ENCODE measurements around the gene MYO1F.
A peak's percentile ranks its signal among the peaks of the same experiment; 100 is the strongest.
"Not testable (repeated sequence)": the region's sequence is repeated elsewhere in the genome, so short reads cannot be mapped to it uniquely, and the experiment has no call there.

MYO1F gene

GRCh38 chr19:8577247-8577646, at the start of gene MYO1F:
Gene MYO1F (minus strand): TSS chr19:8577442. CDS start chr19:8577309, 133 bp downstream.
- peak; percentile 22 for DNase-seq (ENCODE audit: low spot score)

DNA sequence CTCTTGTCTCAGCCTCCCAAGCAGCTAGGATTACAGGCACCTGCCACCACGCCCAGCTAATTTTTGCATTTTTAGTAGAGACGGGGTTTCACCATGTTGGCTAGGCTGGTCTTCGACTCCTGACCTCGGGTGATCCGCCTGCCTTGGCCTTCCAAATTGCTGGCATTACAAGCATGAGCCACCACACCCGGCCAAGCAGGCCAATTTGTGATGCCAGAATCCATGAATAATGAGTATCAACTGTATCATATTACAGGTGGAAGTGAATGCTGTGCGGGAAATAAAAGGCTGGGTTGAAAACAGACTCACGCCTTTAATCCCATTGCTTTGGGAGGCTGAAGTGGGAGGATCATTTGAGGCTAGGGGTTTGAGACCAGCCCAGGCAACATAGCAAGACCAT, 49.6 kb upstream of the MYO1F start:
- no peak for DNase-seq (ENCODE audit: low spot score)

- DNase-seq (ENCODE audit: low spot score) = not testable (repeated sequence)
Observed at GRCh38 chr19:8622886-8623285, 45.6 kb upstream of the MYO1F start.

- DNase-seq (ENCODE audit: low spot score) = no peak
Observed at GRCh38 chr19:8618751-8619150, 41.5 kb upstream of the MYO1F start.

DNA sequence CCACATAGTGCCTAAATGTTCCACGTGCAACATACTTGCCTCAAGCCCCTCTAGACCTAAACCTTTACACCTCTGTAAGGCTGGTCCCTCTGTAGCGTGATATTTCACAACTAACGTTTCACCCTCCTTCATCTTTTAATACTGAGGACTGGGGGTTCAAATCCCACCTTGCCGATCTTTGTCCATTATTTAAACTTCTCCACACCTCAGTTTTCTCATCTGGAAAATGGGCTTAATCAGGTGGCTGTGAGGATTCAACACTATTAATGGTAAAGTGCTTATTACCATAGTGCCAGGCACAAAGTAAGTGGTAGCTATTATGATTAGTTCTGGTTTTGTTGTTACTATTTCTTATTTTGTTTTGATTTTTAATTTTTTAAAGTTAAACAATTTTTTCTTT, 40.7 kb upstream of the MYO1F start:
- DNase-seq (ENCODE audit: low spot score) = no peak

DNA sequence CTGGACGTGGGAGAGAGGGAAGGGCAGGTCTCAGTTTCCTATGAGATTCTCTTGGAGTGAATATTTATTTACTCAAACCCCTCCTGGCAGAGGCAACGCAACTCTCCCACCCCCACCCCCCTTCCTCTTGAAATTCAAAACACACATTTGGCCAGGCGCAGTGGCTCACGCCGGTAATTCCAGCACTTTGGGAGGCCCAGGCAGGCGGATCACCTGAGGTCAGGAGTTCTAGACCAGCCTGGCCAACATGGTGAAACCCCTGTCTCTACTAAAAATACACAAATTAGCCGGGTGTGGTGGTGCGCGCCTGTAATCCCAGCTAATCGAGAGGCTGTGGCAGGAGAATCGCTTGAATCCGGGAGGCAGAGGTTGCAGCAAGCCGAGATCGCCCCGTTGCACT, 40.1 kb upstream of the MYO1F start:
- DNase-seq (ENCODE audit: low spot score) = not testable (repeated sequence)

DNA sequence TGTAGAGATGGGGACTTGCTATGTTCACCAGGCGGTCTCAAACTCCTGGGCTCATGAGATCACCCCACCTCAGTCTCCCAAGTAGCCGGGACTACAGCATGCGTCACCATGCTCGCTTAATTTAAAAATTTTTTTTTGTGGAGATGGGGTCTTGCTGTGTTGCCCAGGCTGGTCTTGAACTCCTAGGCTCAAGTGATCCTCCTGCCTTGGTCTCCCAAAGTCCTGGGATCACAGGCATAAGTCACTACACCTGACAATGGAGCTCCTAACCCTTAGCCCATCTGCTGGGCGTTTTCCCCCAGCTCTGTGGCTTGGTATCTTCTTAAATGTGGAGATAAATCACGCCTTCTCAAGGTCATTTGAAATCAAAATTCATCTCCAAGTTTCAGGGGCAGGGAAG, 39.6 kb upstream of the MYO1F start:
- no peak for DNase-seq (ENCODE audit: low spot score)

DNA sequence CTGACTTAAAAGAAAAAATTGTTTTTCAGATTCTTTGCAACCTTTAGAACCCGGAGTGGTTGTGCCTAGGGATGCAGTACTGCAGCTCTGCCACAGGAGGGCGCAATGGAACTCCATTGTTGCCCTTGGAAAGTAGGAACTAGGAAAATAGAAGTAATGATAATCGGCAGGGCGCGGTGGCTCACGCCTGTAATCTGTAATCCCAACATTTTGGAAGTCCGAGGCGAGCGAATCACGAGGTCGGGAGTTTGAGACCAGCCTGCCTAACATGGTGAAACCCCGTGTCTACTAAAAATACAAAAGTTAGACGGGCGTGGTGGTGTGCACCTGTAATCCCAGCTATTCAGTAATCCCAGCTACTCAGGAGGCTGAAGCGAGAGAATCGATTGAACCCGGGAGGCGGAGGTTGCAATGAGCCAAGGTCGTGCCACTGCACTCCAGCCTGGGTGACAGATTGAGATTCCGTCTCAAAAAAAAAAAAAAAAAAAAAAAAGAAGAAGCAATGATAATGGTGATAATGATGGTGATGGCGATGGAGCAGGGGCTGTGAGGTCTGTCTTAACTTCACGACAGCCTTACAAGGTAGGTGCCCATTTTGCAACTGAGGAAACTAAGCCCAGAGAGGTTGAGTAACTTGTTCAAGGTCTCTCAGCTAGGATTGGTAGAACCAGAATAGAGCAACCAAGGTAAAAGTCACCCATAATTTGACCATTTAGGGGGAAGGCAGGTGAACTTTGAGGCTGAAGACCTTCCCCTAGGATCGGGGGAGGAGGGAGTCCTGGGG, 38.8 kb upstream of the MYO1F start:
- DNase-seq (ENCODE audit: low spot score) = peak; percentile 51

- DNase-seq (ENCODE audit: low spot score) = no peak
Observed at GRCh38 chr19:8615024-8615423, 37.8 kb upstream of the MYO1F start.

DNA sequence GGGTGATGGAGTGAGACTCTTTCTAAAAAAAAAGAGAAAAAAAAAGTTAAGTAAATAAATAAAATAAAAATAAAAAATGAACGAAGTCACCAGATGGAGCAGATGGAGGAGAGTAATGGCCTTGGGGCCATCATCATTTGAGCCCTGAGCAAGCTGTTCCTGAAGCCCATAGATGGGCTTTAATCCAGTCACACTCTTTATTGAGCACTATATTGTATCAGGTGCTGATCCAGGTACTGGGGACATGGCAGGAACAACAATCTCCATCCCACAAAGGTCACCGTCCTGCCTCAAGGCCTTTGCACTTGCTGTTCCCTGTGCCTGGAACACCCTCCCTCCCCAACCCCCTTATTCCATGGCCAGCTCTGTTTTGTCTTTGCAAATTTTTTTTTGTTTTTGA, 37.2 kb upstream of the MYO1F start:
- DNase-seq (ENCODE audit: low spot score) = no peak

DNA sequence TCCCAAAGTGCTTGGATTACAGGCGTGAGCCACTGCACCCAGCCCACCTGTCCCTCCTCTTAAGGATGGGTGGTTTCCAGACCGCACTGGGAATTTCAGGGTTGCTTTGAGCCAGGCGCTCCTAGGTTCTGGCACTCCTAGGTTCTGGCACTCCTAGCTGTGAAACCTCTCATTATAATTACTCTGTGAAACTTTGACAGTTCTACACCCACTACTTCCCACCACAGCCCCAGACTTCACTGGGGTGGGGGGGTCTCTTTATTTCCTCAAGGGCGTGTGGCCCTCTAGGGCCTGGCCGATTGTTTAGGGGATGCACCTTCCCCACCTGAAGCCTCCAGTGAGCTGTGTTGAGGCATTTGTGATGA, 35.5 kb upstream of the MYO1F start:
- no peak for DNase-seq (ENCODE audit: low spot score)

DNA sequence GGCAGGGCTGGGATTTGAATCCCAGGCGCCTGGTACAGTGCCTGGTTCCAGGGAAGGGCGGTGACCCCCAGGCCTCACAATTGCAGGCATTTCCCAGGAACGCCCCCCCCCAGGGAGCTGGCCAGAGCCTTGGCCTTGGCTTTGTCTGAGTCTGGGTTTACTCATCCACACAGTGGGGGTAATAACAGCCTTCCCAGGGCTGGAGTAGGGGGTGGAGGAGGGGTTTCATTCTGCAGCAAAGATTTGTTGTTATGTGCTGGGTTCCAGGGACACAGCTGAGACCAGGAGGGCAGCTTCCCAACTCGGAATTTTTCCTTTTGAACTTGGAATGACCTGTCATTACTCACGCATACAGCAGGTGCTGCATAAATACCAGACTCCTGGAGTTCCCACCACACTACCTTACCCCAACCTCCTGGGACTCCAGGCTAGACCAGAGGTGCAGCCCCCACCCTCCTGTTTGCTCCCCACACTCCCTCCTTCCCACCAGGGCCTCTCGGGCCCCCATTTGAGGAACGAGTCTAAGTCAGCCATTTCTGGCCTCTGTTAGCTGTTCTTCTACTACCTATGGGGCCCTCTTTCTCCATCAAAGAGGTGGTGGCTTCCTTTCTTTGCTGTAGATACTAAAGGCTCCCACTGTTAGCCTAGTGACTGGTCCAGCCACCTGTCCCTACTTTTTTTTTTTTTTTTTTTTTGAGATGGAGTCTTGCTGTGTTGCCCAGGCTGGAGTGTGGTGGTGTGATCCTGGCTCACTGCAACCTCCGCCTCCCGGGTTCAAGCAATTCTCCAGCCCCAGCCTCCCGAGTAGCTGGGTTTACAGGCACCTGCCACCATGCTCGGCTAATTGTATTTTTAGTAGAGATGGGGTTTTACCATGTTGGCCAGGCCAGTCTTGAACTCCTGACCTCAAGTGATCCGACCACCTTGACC, 34.9 kb upstream of the MYO1F start:
- no peak for DNase-seq (ENCODE audit: low spot score)

DNA sequence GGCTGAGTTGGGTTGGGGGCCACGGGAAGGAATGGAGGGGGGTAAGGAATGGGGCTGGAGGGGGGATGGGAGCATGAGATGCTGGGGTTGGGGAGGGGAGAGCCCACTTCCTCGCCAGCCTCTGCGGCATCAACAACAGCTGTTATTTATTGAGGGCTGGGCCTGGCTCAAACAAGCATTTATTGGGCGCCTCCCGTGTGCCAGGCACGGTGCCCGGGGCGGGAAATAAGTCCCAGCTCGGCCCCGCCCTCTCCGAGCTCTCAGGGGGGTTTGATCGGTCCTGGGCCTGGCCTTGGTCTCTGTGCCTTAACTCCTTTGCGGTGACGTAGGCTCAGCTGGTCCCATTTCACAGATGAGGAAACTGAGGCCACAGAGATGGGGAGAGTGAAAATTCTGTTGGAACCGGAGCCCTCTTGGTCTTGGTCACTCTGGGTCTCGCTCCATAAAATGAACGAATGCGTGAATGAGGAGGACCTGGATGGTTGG, 34.2 kb upstream of the MYO1F start:
- no peak for DNase-seq (ENCODE audit: low spot score)

- no peak for DNase-seq (ENCODE audit: low spot score)
Observed at GRCh38 chr19:8610936-8611300, 33.7 kb upstream of the MYO1F start.

DNA sequence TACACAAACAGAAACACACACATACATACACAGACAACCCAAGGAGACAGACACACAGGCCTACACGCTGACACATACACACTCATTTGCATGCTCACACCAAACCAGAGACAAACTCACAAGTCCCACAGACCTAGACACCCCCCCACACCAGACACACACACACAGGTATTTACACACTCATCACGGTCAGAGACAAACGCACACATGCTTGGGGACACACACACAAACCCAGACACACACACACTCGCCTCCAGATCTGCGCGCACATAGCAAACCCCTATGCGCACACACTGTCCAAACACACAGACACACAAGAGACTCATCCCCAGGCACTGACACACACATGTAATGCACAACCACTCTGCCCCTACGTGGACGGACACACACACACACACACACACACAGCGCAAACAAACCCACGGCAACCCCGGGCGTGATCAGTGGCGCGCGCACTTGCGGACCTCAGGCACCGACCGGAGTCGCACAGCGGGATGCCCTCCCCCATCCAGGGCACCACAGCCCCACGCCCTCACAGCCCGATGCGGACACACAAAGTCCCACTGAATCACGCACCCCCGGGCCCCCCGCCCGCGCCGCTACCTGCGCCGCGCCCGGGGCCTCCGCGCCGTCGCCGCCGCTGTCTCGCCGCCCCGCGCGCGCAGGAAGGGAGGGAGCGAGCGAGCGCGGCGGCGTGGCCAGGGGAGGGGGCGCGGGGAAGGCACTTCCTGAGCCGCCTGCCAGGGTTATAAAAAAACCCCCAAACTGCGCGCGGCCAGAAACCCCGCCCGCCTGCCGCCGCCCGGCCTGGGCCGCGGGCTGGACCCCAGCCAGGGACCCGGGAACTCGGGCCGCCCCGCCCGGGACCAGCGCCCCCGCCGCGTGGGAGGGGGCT, 33.0 kb upstream of the MYO1F start, which contains the start of gene ADAMTS10:
Gene ADAMTS10, minus strand, starts transcription at position 675 of the 895 bp plus-strand sequence. CDS start 5,005 bp downstream, outside the sequence.
- no peak for DNase-seq (ENCODE audit: low spot score)

DNA sequence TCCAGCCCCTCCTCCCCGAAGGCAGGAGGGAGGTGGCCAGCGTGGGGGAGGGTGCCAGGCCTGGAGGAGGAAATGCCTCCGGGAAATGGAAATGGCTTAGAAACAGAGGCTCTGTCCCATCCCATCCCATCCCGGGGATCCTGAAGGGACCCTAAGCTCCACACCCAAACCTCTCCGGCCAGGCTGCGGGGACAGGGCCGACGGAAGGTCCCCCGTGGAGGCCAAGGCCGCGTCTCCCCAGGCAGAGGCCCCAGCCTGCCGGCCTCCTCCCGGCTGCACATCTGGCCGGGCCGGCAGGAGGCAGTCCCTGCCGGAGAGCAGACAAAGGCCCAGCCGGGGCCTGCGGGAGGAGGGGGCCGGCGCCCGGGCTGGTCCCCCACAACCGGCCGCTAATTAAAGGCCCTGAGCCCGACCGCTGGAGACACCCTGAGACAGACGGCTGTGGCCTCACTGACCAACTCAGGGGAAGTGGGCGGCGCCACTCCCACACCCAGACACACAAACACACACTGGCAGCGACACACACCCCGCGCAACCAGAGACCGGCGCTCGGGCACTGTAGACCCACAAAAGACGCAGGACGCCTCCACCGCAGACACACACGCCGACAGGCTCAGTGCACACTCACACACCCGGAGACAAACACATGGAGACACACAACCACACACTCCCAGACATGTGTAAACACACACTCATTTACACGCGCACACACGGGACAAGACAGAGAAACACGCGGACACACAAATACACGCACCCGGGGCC, 32.2 kb upstream of the MYO1F start:
- no peak for DNase-seq (ENCODE audit: low spot score)

GRCh38 chr19:8608941-8609278, 31.7 kb upstream of the MYO1F start:
- DNase-seq (ENCODE audit: low spot score) = no peak

- DNase-seq (ENCODE audit: low spot score) = no peak
Observed at GRCh38 chr19:8607386-8607785, 30.1 kb upstream of the MYO1F start.

DNA sequence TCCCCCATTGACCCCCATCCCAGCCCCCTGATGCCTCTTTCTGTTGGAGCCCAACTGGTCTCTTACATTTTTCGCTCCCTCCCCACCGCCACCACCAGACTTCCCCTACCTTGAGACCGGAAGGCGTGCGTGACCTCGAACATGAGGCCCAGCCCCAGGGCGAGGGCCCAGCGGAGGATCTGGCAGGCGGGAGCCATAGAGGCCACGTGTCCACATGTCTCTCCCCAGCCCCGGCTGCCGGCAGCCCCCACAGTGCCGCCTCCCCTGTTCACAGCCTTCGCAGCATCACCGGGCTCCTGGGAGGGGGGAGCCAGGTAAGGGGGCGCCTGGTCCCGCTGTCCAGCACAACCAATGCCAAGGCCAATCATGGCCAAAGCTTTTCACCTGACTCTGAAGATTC, 28.3 kb upstream of the MYO1F start:
- no peak for DNase-seq (ENCODE audit: low spot score)

- no peak for DNase-seq (ENCODE audit: low spot score)
Observed at GRCh38 chr19:8601796-8602195, 24.6 kb upstream of the MYO1F start.

GRCh38 chr19:8600816-8601215, 23.6 kb upstream of the MYO1F start:
- DNase-seq (ENCODE audit: low spot score) = no peak

Measured in activated CD4-positive, alpha-beta T cell treated with anti-CD3 and anti-CD28 coated beads, Interleukin-2, Interleukin-4, amounts not matched to agents 100 ng/mL and 50 ng/mL, durations not matched to agents 16 hours and 8 hours (primary cell).